Measurements from ENCODE around the gene SERPINA12. TPM values are rescaled to one million over a fixed set of nuclear protein-coding genes. Genes with fewer than 3 reads are reported as not detected.

Gene SERPINA12
- polyA plus RNA-seq, 1 donor (not counting 4 experiments of a cell fraction or from before 2014, with no cell fraction given) = 0.26 TPM

DNA sequence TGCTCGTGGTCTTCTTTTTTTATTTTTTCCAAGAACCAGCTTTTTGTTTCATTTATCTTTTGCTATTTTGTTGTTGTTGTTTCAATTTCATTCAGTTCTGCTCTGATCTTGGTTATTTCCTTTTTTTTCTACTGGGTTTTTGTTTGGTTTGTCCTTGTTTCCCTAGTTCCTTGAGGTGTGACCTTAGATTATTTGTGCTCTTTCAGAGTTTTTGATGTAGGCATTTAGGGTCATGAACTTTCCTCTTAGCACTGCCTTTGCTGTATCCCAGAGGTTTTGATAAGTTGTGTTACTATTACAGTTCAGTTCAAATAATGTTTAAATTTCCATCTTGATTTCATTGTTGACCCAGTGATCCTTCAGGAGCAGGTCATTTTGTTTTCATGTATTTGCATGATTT, 53.3 kb downstream of the SERPINA12 start:
- Histone ChIP-seq H3K4me3 (ENCODE audit: control insufficient read depth in 2 of 3, extremely low read depth in 1 of 3, insufficient read depth in 2 of 3, low read depth in 1 of 3, low read length in 3 of 3) (no peak overlapping the region), H2AFZ (ENCODE audit: control insufficient read depth, low read length) (no peak overlapping the region), H4K20me1 (ENCODE audit: control insufficient read depth, extremely low read depth, insufficient read depth, low read length) (no peaks in the 10 kb centered on the region), H3K27me3 (ENCODE audit: control insufficient read depth, extremely low read depth, insufficient read depth, low read length) (no peaks in the 10 kb centered on the region), H3K79me2 (ENCODE audit: control insufficient read depth, insufficient read depth, low read length) (no peaks in the 10 kb centered on the region), H3K9ac (ENCODE audit: control insufficient read depth, extremely low read depth, insufficient read depth, low read length) (no peak overlapping the region), H3K4me2 (ENCODE audit: control insufficient read depth, extremely low read depth, insufficient read depth, low read depth, low read length) (no peak overlapping the region), H3K27ac (ENCODE audit: control insufficient read depth, insufficient read depth, low read length) (no peak overlapping the region), H3K9me1 (ENCODE audit: control insufficient read depth, extremely low read depth, insufficient read depth, low read length) (no peaks in the 10 kb centered on the region), H3K4me1 (ENCODE audit: control insufficient read depth, extremely low read depth, insufficient read depth, low read length) (no peaks in the 10 kb centered on the region), H3K9me3 (ENCODE audit: control insufficient read depth, low read depth, low read length) (no peaks in the 10 kb centered on the region), H3K36me3 (ENCODE audit: control insufficient read depth in 2 of 2, extremely low read depth in 1 of 2, insufficient read depth in 2 of 2, low read length in 2 of 2) (no peaks in the 10 kb centered on the region)
- FAIRE-seq (no peak), DNase-seq (ENCODE audit: low read depth, low spot score) (no peak)
- dilution Hi-C loops (cut with MboI; ENCODE audit: extremely low pct_ligation_motif_present, low sequenced_read_pairs) = no loop called here
- TF ChIP-seq, protein P1, sequence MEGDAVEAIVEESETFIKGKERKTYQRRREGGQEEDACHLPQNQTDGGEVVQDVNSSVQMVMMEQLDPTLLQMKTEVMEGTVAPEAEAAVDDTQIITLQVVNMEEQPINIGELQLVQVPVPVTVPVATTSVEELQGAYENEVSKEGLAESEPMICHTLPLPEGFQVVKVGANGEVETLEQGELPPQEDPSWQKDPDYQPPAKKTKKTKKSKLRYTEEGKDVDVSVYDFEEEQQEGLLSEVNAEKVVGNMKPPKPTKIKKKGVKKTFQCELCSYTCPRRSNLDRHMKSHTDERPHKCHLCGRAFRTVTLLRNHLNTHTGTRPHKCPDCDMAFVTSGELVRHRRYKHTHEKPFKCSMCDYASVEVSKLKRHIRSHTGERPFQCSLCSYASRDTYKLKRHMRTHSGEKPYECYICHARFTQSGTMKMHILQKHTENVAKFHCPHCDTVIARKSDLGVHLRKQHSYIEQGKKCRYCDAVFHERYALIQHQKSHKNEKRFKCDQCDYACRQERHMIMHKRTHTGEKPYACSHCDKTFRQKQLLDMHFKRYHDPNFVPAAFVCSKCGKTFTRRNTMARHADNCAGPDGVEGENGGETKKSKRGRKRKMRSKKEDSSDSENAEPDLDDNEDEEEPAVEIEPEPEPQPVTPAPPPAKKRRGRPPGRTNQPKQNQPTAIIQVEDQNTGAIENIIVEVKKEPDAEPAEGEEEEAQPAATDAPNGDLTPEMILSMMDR (optimal IDR thresholded peaks at IDR 0.05 in 1 of 3, IDR thresholded peaks at IDR 0.05 in 1 of 3, conservative IDR thresholded peaks at IDR 0.05 in 1 of 3; ENCODE audit: extremely low read depth in 1 of 3, insufficient read depth in 2 of 3, low read length in 3 of 3) = no peak
- TF ChIP-seq EZH2 (IDR thresholded peaks at IDR 0.05; ENCODE audit: low read length) = no peak

DNA sequence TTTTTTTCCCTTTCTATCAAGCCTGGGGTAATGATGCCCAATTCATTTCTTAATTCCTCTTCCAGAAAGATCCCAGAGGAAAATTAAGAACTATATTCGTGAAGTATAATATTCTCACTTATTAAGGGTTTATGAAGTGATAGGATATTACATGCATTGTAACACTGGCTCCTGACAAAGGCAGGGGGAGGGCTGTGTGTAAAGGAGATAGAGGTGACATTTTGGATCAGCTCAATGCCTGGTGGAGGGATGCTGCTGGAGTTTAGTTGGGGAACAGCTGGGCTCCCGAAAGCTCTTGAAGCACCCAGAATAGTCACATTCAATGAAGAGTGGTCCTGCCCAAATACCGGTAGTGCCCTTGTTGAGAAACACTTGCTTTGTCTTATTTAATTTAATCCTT, 57.4 kb downstream of the SERPINA12 start:
- Histone ChIP-seq H3K27ac (ENCODE audit: control insufficient read depth, insufficient read depth, low read length) (no peak overlapping the region), H4K20me1 (ENCODE audit: control insufficient read depth, extremely low read depth, insufficient read depth, low read length) (no peaks in the 10 kb centered on the region), H3K4me3 (ENCODE audit: control insufficient read depth in 2 of 3, extremely low read depth in 1 of 3, insufficient read depth in 2 of 3, low read depth in 1 of 3, low read length in 3 of 3) (no peak overlapping the region), H2AFZ (ENCODE audit: control insufficient read depth, low read length) (no peak overlapping the region), H3K36me3 (ENCODE audit: control insufficient read depth in 2 of 2, extremely low read depth in 1 of 2, insufficient read depth in 2 of 2, low read length in 2 of 2) (no peaks in the 10 kb centered on the region), H3K9me3 (ENCODE audit: control insufficient read depth, low read depth, low read length) (no peaks in the 10 kb centered on the region), H3K4me1 (ENCODE audit: control insufficient read depth, extremely low read depth, insufficient read depth, low read length) (peaks cover 3% of the 10 kb centered on the region), H3K9me1 (ENCODE audit: control insufficient read depth, extremely low read depth, insufficient read depth, low read length) (no peaks in the 10 kb centered on the region), H3K27me3 (ENCODE audit: control insufficient read depth, extremely low read depth, insufficient read depth, low read length) (no peaks in the 10 kb centered on the region), H3K9ac (ENCODE audit: control insufficient read depth, extremely low read depth, insufficient read depth, low read length) (no peak overlapping the region), H3K79me2 (ENCODE audit: control insufficient read depth, insufficient read depth, low read length) (no peaks in the 10 kb centered on the region), H3K4me2 (ENCODE audit: control insufficient read depth, extremely low read depth, insufficient read depth, low read depth, low read length) (no peak overlapping the region)
- dilution Hi-C loops (cut with MboI; ENCODE audit: extremely low pct_ligation_motif_present, low sequenced_read_pairs) = no loop called here
- no peak for FAIRE-seq
- TF ChIP-seq EZH2 (IDR thresholded peaks at IDR 0.05; ENCODE audit: low read length) = no peak
- TF ChIP-seq, protein P1 (optimal IDR thresholded peaks at IDR 0.05 in 1 of 3, IDR thresholded peaks at IDR 0.05 in 1 of 3, conservative IDR thresholded peaks at IDR 0.05 in 1 of 3; ENCODE audit: extremely low read depth in 1 of 3, insufficient read depth in 2 of 3, low read length in 3 of 3) = no peak
- no peak for DNase-seq (ENCODE audit: low read depth, low spot score)

Data from keratinocyte (primary cell).